ENCODE results near the gene EFNA1.

EFNA1 gene

DNA sequence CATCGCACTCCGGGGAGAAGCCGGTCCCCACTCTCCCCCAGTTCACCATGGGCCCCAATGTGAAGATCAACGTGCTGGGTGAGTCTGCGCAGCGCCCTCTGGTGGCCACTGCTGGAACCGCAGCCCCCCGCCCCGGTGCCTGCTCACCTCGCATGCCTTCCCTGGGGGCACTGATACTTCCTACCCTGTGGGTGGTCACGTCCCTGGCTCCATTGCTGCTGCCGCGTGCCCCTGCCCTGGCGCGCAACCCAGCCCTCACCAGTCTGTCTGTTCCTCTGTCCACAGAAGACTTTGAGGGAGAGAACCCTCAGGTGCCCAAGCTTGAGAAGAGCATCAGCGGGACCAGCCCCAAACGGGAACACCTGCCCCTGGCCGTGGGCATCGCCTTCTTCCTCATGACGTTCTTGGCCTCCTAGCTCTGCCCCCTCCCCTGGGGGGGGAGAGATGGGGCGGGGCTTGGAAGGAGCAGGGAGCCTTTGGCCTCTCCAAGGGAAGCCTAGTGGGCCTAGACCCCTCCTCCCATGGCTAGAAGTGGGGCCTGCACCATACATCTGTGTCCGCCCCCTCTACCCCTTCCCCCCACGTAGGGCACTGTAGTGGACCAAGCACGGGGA is 41.4 kb upstream of the EFNA1 start:
- Mint-ChIP-seq H3K9me3 (no peaks in the 10 kb centered on the region), H3K36me3 (ENCODE audit: low read depth) (no peaks in the 10 kb centered on the region), H3K4me1 (ENCODE audit: low read depth) (peaks cover 37% of the 10 kb centered on the region), H3K4me3 (peak overlapping the region; percentile 61), H3K27me3 (peaks cover 30% of the 10 kb centered on the region), H3K27ac (peak overlapping the region; percentile 49)

- Mint-ChIP-seq H3K36me3 (ENCODE audit: low read depth) (no peaks in the 10 kb centered on the region), H3K27me3 (peaks cover 24% of the 10 kb centered on the region), H3K4me1 (ENCODE audit: low read depth) (peaks cover 31% of the 10 kb centered on the region), H3K9me3 (no peaks in the 10 kb centered on the region), H3K4me3 (no peak overlapping the region), H3K27ac (no peak overlapping the region)
Observed at GRCh38 chr1:155086856-155087535, 40.7 kb upstream of the EFNA1 start.

DNA sequence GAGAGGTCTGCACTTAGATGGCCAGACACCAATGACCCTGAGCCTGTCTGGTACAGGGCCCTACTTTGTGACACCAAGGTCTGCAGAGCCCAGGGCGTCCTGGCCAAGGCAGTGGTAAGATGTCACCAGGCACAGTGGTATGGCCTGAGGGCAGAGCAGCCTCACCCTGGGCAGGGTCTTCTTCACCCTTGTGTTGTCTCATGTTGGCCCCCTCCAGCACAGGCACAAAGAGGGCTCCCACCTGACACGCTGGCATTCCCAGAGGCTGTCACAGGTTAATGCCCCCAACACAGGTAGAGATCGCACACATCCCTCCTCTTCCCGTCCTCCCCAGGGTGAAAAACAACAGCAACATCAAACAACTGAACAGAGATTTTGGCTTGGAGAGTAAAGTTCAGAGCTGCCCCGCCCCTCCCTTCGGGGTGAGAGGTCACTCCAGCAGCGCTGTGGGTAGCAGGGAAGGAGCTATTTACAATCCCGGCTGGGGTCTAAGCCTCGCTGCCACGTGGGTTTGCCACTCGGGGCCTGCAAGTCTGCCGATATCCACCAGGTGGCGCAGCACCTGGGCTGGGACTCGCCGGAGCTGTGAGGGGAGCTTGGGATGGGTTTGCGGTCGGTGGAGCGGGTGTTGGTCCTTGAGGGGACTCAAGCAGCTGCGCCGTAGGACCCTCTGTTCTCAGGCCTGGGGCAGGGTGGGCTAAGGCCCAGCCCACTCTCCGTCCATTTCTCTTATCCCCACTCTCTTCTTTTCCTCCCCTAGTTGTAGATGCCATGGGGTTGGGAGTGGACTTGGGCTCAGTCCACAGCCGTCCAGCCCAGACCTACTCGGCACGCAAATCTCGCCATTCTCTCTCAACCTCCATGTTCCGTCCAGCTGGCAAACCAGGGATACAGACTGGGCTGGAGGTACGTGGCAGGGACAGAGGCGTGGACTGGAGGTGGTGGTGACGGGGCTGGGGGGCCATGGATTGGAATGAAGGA is 36.3 kb upstream of the EFNA1 start:
- peaks cover 8% of the 10 kb centered on the region for H3K27me3 Mint-ChIP-seq
- no peak overlapping the region for H3K4me3 Mint-ChIP-seq
- H3K27ac Mint-ChIP-seq = no peak overlapping the region
- H3K9me3 Mint-ChIP-seq = no peaks in the 10 kb centered on the region
- no peaks in the 10 kb centered on the region for H3K36me3 Mint-ChIP-seq (ENCODE audit: low read depth)
- H3K4me1 Mint-ChIP-seq (ENCODE audit: low read depth) = no peaks in the 10 kb centered on the region

DNA sequence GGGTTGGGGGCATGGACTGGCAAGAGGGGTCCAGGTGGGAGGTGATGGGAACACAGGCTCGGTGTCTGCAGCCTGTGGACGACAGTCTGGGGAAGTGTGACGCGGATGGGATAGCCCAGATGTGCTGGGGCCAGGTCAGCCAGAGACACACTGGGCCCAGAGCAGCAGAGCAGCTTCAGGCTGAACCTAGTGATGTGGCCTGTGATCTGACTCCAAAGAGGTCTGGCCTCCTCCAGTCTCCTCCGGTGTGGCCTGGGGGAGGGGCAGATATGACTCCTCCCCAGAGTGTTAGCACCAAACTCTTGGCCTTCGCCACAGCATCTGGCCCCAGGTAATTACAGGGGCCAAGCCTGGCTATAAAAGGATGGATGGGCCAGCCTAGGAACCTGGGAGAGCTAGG is 35.5 kb upstream of the EFNA1 start:
- H3K9me3 Mint-ChIP-seq = no peaks in the 10 kb centered on the region
- no peaks in the 10 kb centered on the region for H3K4me1 Mint-ChIP-seq (ENCODE audit: low read depth)
- H3K4me3 Mint-ChIP-seq = no peak overlapping the region
- peaks cover 8% of the 10 kb centered on the region for H3K27me3 Mint-ChIP-seq
- no peak overlapping the region for H3K27ac Mint-ChIP-seq
- no peaks in the 10 kb centered on the region for H3K36me3 Mint-ChIP-seq (ENCODE audit: low read depth)

DNA sequence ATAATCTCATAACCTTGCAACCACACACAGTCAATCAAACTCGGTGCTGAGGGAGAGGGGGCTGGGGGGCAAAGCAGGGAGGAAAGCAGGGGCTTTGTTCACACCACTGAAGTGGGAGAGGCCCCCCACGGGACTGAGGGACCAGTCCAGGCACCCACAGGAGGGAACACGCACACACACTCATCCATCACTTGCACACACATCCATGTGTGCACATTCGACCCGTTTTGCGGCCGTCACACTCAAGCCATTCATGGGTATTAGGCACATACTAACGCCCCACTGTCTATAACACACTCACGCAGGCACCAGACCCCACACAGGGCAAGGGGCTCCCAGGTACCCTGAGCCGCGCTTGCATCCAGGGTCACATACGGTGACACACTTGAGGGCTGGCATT is 35.0 kb upstream of the EFNA1 start:
- H3K4me1 Mint-ChIP-seq (ENCODE audit: low read depth) = no peaks in the 10 kb centered on the region
- no peak overlapping the region for H3K4me3 Mint-ChIP-seq
- no peaks in the 10 kb centered on the region for H3K36me3 Mint-ChIP-seq (ENCODE audit: low read depth)
- no peaks in the 10 kb centered on the region for H3K9me3 Mint-ChIP-seq
- peaks cover 8% of the 10 kb centered on the region for H3K27me3 Mint-ChIP-seq
- no peak overlapping the region for H3K27ac Mint-ChIP-seq

DNA sequence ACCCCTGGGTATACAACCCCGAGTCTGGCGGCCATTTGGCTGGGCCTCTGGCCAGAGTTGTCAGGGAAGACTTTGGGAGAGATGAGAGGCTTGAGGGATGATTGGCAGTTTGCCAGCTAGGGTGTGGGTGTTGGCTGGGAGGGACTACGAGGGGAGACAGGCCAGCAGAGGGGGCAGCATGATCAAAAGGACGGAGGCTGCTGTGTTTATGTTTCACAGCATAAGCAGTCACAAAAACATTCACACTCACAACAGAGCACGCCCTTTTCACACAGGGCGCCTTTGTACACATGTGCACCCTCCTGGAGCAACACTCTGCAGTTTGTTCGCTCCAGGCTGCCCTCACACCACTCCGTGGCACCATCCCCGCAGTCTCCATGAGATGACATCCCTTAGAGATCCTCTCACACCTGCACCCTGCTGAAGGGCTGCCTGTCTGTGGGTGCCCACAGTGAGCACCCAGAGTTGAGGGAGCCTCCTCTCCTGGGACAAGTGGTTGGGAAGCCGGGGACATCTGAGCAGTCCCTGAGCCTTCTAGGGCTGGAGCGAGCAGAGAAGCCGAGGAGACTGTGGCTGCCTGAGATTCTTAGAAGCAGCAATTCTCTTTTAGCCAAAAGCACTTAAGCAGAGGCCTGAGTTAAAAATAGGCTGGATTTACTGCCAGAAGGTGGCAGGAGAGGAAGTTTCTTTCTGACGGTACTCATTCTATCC is 33.6 kb upstream of the EFNA1 start:
- Mint-ChIP-seq H3K9me3 (no peaks in the 10 kb centered on the region), H3K27ac (no peak overlapping the region), H3K36me3 (ENCODE audit: low read depth) (no peaks in the 10 kb centered on the region), H3K4me1 (ENCODE audit: low read depth) (no peaks in the 10 kb centered on the region), H3K4me3 (no peak overlapping the region), H3K27me3 (peaks cover 8% of the 10 kb centered on the region)

GRCh38 chr1:155094622-155094948 is 33.1 kb upstream of the EFNA1 start:
- Mint-ChIP-seq H3K9me3 (no peaks in the 10 kb centered on the region), H3K4me3 (no peak overlapping the region), H3K27me3 (peaks cover 8% of the 10 kb centered on the region), H3K27ac (no peak overlapping the region), H3K36me3 (ENCODE audit: low read depth) (no peaks in the 10 kb centered on the region), H3K4me1 (ENCODE audit: low read depth) (no peaks in the 10 kb centered on the region)

GRCh38 chr1:155099331-155099730 is 28.3 kb upstream of the EFNA1 start:
- Mint-ChIP-seq H3K36me3 (ENCODE audit: low read depth) (no peaks in the 10 kb centered on the region), H3K27me3 (peaks cover 11% of the 10 kb centered on the region), H3K4me3 (no peak overlapping the region), H3K27ac (no peak overlapping the region), H3K9me3 (no peaks in the 10 kb centered on the region), H3K4me1 (ENCODE audit: low read depth) (no peaks in the 10 kb centered on the region)

DNA sequence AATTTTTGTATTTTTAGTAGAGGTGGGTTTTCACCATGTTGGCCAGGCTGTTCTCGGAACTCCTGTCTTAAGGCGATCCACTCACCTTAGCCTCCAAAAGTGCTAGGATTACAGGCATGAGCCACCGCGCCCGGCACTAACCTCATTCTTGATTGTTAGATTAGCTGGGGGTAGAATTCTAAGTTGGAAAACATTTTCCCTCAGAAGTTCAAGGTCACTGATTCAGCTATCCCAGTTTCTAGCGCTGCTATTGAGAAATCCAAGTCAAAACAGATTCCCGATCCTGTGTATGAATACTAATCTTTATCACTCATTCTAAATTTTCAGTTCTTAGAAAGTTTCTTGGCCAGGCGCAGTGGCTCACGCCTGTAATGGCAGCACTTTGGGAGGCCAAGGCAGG is 24.4 kb upstream of the EFNA1 start:
- Mint-ChIP-seq H3K9me3 (no peaks in the 10 kb centered on the region), H3K4me3 (no peak overlapping the region), H3K36me3 (ENCODE audit: low read depth) (no peaks in the 10 kb centered on the region), H3K27ac (no peak overlapping the region), H3K4me1 (ENCODE audit: low read depth) (no peaks in the 10 kb centered on the region), H3K27me3 (peaks cover 3% of the 10 kb centered on the region)

GRCh38 chr1:155104605-155105534 is 22.8 kb upstream of the EFNA1 start:
- H3K4me1 Mint-ChIP-seq (ENCODE audit: low read depth) = no peaks in the 10 kb centered on the region
- peaks cover 3% of the 10 kb centered on the region for H3K27me3 Mint-ChIP-seq
- no peak overlapping the region for H3K27ac Mint-ChIP-seq
- H3K36me3 Mint-ChIP-seq (ENCODE audit: low read depth) = no peaks in the 10 kb centered on the region
- no peak overlapping the region for H3K4me3 Mint-ChIP-seq
- H3K9me3 Mint-ChIP-seq = no peaks in the 10 kb centered on the region

DNA sequence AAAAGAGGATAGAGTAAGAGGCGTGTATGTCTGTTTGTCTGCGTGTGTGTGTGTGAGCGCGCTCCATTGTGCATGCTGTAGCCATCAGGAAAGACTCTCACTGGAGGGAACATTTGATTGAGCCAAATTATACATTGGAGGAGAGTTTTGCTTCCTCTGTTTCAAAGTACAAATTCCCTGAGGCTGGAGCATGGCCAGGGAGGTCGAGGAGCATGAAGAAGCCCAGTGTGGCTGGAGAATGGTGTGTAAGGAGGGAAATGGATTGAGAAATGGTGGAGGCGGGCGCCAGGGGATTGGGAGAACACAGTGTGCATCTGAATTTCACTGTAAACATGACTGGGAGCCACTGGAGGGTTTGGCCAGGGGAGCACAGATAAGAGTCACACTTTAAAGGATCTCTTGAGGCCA is 22.1 kb upstream of the EFNA1 start:
- no peaks in the 10 kb centered on the region for H3K36me3 Mint-ChIP-seq (ENCODE audit: low read depth)
- no peaks in the 10 kb centered on the region for H3K9me3 Mint-ChIP-seq
- H3K4me1 Mint-ChIP-seq (ENCODE audit: low read depth) = no peaks in the 10 kb centered on the region
- no peak overlapping the region for H3K27ac Mint-ChIP-seq
- H3K4me3 Mint-ChIP-seq = no peak overlapping the region
- peaks cover 3% of the 10 kb centered on the region for H3K27me3 Mint-ChIP-seq

GRCh38 chr1:155106862-155107261 is 20.8 kb upstream of the EFNA1 start:
- H3K9me3 Mint-ChIP-seq = no peaks in the 10 kb centered on the region
- H3K36me3 Mint-ChIP-seq (ENCODE audit: low read depth) = no peaks in the 10 kb centered on the region
- H3K4me3 Mint-ChIP-seq = no peak overlapping the region
- no peaks in the 10 kb centered on the region for H3K27me3 Mint-ChIP-seq
- no peaks in the 10 kb centered on the region for H3K4me1 Mint-ChIP-seq (ENCODE audit: low read depth)
- no peak overlapping the region for H3K27ac Mint-ChIP-seq

- no peak overlapping the region for H3K27ac Mint-ChIP-seq
- no peak overlapping the region for H3K4me3 Mint-ChIP-seq
- H3K9me3 Mint-ChIP-seq = no peaks in the 10 kb centered on the region
- no peaks in the 10 kb centered on the region for H3K4me1 Mint-ChIP-seq (ENCODE audit: low read depth)
- no peaks in the 10 kb centered on the region for H3K36me3 Mint-ChIP-seq (ENCODE audit: low read depth)
- H3K27me3 Mint-ChIP-seq = no peaks in the 10 kb centered on the region
Observed at GRCh38 chr1:155107309-155108264, 20.1 kb upstream of the EFNA1 start.
